ENCODE data around the gene ADD3.

Gene ADD3

DNA sequence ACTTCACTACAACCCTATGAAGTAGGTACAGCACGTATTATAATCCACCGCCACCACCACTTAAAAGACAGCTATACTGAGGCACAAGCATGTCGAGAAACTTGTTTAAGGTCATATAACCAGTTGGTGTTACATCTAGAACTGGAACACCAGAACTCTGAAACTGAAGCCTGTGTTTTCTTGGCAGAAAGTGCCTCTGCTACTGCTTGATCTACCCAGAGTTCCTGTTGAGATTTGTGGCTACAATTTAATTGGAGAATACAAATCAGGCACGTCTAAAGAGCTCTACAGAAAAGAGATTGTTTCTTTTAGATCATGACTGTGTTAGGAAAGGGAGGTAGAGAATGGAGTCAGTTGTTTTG lies 4.3 kb upstream of the ADD3 start:
- DNase-seq (ENCODE audit: low read depth in 2 of 2), result no peak

DNA sequence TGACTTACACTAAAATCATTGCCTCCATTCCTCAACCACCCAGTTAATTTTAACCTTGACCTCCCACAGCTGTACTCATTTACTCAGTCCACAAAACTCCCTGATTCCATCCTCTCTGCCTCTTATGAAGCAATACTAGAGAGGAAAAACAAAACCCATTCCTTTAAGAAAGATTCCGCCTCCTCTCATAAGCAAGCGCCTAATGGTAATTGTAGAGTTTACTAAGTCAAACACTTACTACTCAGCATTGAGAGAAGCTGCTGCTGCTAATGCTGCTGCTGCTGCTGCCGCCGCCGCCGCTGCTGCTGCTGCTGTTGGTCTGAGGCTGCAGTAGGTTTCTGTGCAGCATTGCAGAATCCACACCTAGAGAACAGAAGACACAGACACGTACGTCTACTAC lies 2.1 kb upstream of the ADD3 start:
- no peak for DNase-seq (ENCODE audit: low read depth in 2 of 2)

DNA sequence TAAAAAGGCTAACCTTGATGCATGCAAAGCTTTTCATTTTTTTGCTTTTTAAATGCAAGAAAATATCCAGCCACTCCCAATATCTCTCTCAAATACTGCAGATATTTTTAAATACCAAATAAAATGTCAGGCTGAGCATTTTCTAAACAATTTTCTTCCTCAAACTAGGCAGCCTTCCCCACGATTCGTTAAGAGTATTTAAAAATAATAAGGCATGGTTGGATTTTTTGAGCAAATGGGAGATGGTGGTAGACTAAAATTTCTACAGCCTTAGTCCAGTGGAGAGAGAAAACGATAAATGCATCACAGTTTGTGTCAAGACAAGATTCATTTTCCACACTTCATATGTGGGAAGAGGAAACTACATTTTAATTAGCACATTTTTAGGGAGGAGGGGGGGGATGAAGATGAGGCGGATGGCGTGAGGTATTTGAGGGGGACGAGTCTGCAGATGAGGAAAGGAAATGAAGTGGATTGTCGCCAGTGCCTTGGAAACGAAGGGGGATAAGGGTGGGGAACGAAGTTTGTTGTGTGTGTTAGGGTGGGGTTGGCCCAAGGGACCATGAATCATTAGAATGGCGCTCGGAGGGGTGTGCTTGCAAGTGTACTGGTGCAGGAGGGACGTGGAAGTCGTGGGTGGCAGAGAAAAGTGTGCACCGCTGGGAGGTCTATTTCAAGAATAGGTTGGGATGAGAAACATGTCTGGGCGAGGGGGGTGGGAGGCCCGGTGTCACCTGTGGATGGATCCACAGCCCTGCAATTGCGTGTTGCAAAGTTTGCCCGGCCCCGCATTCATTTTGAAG lies 1.2 kb upstream of the ADD3 start:
- DNase-seq (ENCODE audit: low read depth in 2 of 2), result no peak

DNA sequence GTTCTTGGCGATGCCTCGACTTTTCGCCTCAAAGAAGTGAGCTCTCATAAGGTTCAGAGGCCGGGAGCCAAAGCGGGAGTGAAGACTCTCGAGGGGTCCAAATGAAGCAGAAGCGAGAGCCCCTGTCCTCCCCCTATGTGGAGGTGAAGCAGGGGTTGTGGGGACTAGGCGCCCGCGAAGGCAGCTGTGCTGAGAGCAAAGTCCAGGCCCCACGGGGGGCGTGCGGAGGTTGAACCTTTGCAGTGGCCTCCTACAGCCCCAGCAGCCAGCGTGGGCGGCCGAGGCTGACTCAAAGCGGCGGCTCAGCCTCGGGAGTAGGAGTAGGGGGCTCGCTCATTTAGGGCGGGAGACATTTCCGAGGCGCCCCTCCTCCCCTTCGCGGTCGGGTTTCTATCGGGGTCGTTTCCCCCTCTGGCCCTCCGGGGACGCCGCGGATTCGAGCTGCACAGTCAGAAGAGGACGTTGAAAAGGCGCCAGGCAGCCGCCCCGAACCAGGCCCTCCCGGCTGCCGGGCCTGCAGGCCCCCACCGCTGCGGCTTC lies 553 bp upstream of the ADD3 start:
- peak in 1 of 2 donors; percentile 45 for DNase-seq (ENCODE audit: low read depth in 2 of 2)

DNA sequence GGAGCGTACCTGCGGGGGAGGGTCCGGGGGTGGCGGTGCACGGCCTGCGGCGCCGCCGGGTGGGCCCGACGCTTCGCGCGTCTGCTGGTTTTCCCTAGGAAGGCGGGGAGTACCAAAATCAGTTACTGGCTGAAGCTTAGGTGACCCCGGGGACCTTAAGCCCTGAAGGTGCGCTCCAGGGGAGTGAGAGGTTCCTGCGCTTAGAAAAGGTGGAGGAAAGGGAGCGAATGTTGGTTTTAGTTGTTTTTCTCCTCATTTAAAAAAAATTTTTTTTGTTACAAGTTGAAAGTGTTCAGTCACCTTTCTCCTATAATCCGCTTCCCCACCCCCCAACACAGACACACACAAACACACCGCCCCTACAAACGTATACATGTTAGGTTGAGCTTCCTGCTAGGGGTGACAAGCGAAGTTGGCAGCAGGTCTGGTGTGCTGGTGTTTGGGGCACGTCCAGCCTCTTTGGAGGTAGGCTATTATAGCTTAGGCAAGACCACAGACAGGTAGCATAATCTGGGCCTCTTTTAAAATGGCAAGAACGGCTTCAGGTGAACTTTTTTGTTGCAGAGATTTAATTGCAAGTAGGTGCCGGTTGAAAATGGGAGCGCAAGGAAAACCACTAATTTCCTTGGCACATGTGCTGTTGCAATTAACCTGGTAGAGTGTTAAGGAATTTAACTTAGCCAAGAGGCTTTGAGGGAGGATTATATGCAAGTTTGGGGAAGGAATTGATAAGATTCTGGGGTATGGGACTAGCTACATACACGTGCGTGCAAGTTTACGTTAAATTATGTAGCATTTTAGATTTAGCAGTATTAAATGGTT lies 945 bp downstream of the ADD3 start:
- DNase-seq (ENCODE audit: low read depth in 2 of 2), result peak in 1 of 2 donors; percentile 7

GRCh38 chr10:110009736-110010475 lies 2.1 kb downstream of the ADD3 start:
- no peak for DNase-seq (ENCODE audit: low read depth in 2 of 2)

GRCh38 chr10:110010486-110011378 lies 2.9 kb downstream of the ADD3 start:
- DNase-seq (ENCODE audit: low read depth in 2 of 2), result no peak

GRCh38 chr10:110011681-110012080 lies 3.9 kb downstream of the ADD3 start:
- no peak for DNase-seq (ENCODE audit: low read depth in 2 of 2)

DNA sequence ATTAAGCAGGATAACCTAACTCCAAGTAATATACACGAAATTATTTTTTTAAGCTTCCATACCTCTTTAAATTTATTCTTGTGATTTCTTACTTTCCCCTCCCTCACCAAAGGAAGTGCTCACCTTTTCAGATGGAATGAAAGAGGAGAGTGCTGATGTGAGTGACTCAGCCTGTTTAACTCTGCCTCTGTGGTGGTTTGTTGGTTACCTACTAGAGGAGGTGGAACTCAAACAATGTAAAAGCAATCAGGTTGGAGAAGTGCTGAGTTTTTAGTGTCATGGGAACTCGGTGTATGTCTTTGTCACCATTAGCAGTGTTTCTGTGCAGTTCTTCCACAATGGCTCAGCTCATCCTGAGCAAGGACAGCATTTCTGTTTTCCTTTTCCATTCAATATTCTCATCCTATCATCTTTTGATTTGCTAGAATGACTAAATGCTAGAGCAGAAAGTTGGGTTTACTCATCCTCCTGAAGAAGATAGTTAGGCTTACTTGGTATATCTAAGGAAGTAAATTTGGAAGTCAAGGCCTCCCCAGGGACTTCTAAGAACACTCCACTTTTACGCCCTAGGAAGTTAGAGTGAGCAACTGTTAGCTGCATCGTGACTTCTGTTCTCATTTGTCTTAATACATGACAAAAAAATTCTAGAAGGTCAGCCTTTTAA lies 6.0 kb downstream of the ADD3 start:
- no peak for DNase-seq (ENCODE audit: low read depth in 2 of 2)

DNA sequence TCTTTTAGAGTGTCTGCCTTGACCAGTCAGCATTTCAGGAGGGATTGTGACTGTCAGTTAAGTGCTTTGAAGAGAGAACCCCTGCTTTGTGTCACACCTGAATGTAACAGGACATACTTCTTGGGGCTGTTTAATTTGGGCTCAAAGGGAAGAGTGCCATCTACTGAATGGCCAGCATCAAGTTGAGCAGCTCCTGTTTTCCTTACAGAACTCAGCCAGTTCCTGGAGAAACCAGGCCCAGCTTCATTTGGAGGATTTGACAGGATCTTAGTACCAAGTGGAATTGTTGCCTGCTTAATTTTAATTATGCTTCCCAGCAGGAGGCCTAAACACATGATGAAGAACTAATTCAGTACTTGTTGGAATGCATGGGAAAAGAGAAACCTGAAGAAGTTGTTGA lies 8.3 kb downstream of the ADD3 start:
- DNase-seq (ENCODE audit: low read depth in 2 of 2), result no peak

DNA sequence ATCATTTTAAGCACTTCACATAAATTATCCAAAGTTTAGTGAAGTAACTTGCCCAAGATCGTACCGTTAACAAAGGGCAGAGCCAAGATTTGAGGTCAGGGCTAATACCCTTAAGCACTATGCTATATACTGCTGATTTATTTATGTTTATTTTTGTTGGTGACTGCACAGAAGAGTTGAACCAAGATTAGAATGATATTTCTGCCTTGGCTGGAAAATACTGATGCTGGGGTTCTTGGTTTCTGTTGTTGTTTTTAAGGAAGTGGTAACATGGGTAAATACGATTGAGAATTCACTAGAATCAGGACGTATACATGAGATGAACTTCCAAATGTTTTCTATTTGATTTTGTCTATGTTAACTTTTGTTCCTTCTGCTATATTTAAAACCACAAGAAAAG lies 9.3 kb downstream of the ADD3 start:
- no peak for DNase-seq (ENCODE audit: low read depth in 2 of 2)

GRCh38 chr10:110017907-110018306 lies 10.1 kb downstream of the ADD3 start:
- DNase-seq (ENCODE audit: low read depth in 2 of 2), result no peak

- no peak for DNase-seq (ENCODE audit: low read depth in 2 of 2)
Measured at GRCh38 chr10:110020265-110020664, 12.5 kb downstream of the ADD3 start.

GRCh38 chr10:110022716-110023504 lies 15.1 kb downstream of the ADD3 start:
- no peak for DNase-seq (ENCODE audit: low read depth in 2 of 2)

- no peak for DNase-seq (ENCODE audit: low read depth in 2 of 2)
Measured at GRCh38 chr10:110023785-110024465, 16.1 kb downstream of the ADD3 start.

DNA sequence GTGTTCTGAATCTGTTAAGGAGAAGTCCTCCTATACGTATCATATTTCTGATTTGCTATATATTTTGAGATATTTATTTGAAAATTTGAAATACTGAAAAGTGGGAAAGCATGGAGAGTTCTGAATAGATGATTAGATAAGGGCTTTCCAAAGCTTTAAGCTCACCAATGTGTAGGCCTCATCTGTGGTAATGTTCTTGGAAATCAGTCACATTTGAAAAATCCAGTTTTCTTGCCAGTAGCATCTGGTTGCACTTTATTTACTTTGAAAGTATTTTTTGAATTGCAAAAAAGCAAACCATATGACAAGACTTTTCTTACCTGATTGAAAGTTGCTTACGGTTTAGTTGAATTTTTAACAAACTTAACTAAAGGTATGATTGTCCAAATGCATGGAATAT lies 21.7 kb downstream of the ADD3 start:
- DNase-seq (ENCODE audit: low read depth in 2 of 2), result no peak

- DNase-seq (ENCODE audit: low read depth in 2 of 2), result no peak
Measured at GRCh38 chr10:110032801-110033700, 25.3 kb downstream of the ADD3 start.

DNA sequence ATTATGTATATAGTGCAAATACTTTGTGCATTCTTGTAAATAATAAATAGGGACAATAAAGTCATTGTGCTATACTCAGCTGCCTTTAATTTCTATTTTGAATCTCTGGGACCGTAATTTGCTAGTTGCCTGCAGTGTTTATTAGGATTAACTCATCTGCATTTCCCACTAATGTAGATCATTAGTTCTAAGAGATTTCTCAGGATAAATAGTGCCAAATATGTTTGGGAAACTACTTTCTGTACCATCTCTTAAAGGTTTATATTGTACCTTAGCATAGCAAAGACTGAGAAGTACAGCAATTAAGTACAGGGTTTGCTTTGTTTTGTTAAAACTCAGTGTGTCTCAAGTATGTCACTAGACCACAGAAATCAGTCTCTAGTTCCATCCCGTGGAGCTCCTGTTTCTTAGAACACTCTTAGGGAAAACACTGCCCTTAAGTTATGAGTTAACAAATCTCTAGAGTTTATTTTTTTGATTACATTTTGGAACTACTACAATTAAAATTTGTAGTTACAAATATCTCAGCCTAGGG lies 26.0 kb downstream of the ADD3 start:
- DNase-seq (ENCODE audit: low read depth in 2 of 2), result no peak

All from stimulated activated CD4-positive, alpha-beta T cell treated with anti-CD3 and anti-CD28 coated beads, Interleukin-1b, Interleukin-23, amount 100 ng/mL, for 1 hour (primary cell).